Astrocyte (in vitro differentiated cells and primary cell): ENCODE data around the gene POLR2E.

ENCODE experiments used
- EZH2 ChIP-seq: IDR thresholded peaks from 2 replicates; pipeline ENCODE4 v1.6.1; 2012; ENCODE audit warnings: mild to moderate bottlenecking, low read length, inconsistent platforms; ENCODE audit not compliant: insufficient read depth
- TF ChIP-seq, protein P1 (sequence below): IDR thresholded peaks from 2 replicates; pipeline ENCODE4 v1.5.1; 2011; ENCODE audit warnings: low read depth, mild to moderate bottlenecking, inconsistent platforms, low read length, moderate library complexity; ENCODE audit not compliant: insufficient read depth

DNA sequence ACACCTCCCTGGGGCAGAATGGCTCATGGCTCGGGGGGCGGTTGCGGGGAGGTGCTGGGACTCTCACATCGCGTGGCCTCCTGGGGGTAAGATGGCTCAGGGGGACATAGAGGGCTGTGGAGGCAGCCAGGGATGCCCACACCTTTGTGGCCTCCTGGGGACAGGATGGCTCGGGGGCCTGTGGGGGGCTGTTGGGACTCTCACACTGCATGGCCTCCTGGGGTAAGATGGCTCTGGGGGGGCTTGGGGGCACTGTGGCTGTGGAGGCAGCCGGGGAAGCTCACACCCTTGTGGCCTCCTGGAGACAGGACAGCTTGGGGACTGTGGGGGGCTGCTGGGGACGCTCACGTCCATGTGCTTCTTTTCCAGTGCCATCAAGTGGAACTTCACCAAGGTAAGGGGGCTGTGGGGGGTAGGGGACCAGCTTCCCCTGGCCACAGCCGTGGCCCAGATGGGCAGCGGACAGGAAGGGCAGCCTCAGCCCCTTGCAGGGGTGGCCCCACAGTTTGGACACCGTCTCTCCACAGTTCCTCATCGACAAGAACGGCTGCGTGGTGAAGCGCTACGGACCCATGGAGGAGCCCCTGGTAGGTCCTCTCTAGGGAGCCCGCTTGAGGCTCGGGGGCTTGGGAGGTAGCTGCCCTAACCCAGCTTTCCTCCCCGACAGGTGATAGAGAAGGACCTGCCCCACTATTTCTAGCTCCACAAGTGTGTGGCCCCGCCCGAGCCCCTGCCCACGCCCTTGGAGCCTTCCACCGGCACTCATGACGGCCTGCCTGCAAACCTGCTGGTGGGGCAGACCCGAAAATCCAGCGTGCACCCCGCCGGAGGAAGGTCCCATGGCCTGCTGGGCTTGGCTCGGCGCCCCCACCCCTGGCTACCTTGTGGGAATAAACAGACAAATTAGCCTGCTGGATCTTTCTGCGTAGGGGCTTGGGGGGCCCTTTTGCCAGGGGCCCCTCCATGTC lies 11.0 kb upstream of the POLR2E start:
- TF ChIP-seq, protein P1, sequence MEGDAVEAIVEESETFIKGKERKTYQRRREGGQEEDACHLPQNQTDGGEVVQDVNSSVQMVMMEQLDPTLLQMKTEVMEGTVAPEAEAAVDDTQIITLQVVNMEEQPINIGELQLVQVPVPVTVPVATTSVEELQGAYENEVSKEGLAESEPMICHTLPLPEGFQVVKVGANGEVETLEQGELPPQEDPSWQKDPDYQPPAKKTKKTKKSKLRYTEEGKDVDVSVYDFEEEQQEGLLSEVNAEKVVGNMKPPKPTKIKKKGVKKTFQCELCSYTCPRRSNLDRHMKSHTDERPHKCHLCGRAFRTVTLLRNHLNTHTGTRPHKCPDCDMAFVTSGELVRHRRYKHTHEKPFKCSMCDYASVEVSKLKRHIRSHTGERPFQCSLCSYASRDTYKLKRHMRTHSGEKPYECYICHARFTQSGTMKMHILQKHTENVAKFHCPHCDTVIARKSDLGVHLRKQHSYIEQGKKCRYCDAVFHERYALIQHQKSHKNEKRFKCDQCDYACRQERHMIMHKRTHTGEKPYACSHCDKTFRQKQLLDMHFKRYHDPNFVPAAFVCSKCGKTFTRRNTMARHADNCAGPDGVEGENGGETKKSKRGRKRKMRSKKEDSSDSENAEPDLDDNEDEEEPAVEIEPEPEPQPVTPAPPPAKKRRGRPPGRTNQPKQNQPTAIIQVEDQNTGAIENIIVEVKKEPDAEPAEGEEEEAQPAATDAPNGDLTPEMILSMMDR: no peak
- TF ChIP-seq EZH2: no peak
